Cardiac fibroblast (primary cell): Measurements from ENCODE around the gene KRT32.

Experiments
- DNase-seq, 2 donors: peaks; one replicate each; pipeline versions ENCODE4 v3.0.0 to v3.0.0-alpha.2; 2010; ENCODE audit warnings: low read depth in 2 of 2
- H3K4me3 ChIP-seq, 2 donors: replicated peaks in 1 of 2; 1 replicate in 1 of 2; 2 replicates in 1 of 2; pipeline ENCODE4 v1.5.1; 2011; ENCODE audit warnings: low read depth in 2 of 2, low read length in 2 of 2, mild to moderate bottlenecking in 2 of 2, moderate library complexity in 1 of 2
- CTCF ChIP-seq: IDR thresholded peaks from one replicate; pipeline ENCODE4 v1.5.1; 2011; ENCODE audit warnings: low read depth, mild to moderate bottlenecking, low read length, inconsistent platforms

The KRT32 gene

GRCh38 chr17:41444640-41445039, 22.5 kb downstream of the KRT32 start:
- no peak overlapping the region for H3K4me3 ChIP-seq
- no peak for TF ChIP-seq CTCF
- DNase-seq = no peak

GRCh38 chr17:41444186-41444585, 23.0 kb downstream of the KRT32 start:
- no peak for TF ChIP-seq CTCF
- no peak overlapping the region for H3K4me3 ChIP-seq
- no peak for DNase-seq

GRCh38 chr17:41442739-41443138, 24.4 kb downstream of the KRT32 start:
- TF ChIP-seq CTCF = no peak
- no peak overlapping the region for H3K4me3 ChIP-seq
- DNase-seq = peak; percentile 31 to 52

- no peak for DNase-seq
- TF ChIP-seq CTCF = no peak
- H3K4me3 ChIP-seq = no peak within 1 kb of the TSS
Observed at GRCh38 chr17:41440531-41441033, 26.6 kb downstream of the KRT32 start, which contains the start of gene KRT38. Gene KRT38, minus strand, starts transcription at chr17:41440983. Its CDS starts 62 bp downstream, at chr17:41440921.

- no peak overlapping the region for H3K4me3 ChIP-seq
- peak in 1 of 2 donors; percentile 12 for DNase-seq
- TF ChIP-seq CTCF = no peak
Observed at GRCh38 chr17:41439375-41439774, 27.8 kb downstream of the KRT32 start.

- H3K4me3 ChIP-seq = no peak overlapping the region
- no peak for DNase-seq
- no peak for TF ChIP-seq CTCF
Observed at GRCh38 chr17:41437769-41438168, 29.4 kb downstream of the KRT32 start.

- TF ChIP-seq CTCF = no peak
- no peak for DNase-seq
- no peak overlapping the region for H3K4me3 ChIP-seq
Observed at GRCh38 chr17:41437254-41437653, 29.9 kb downstream of the KRT32 start.
